ENCODE measurements around the gene EXD2.

The EXD2 gene

GRCh38 chr14:69244946-69245345 lies 53.6 kb downstream of the EXD2 start:
- H3K9me3 ChIP-seq (ENCODE audit: control extremely low read depth in 1 of 5, control insufficient read depth in 4 of 5, insufficient read depth in 2 of 5, low read depth in 1 of 5, low read length in 4 of 5) = no peaks in the 10 kb centered on the region
- peaks cover 5 to 22% (median 13%) of the 10 kb centered on the region in 4 experiments for H3K36me3 ChIP-seq (ENCODE audit: control insufficient read depth in 4 of 4, insufficient read depth in 4 of 4, low read length in 3 of 4)
- H3K27ac ChIP-seq (ENCODE audit: insufficient read depth in 1 of 2, low read depth in 1 of 2, low read length in 2 of 2, poor library complexity in 1 of 2, severe bottlenecking in 2 of 2) = no peak overlapping the region
- CTCF ChIA-PET = interaction anchor here (1.2 to 1.3 kb wide), 2 partner anchors 9 to 215 kb away, joined by 4 to 6 read pairs; no protein-coding TSS in a partner anchor
- POLR2A ChIA-PET = no interaction called here
- H3K4me3 ChIP-seq (ENCODE audit: control insufficient read depth in 1 of 7, extremely low read depth in 1 of 7, insufficient read depth in 4 of 7, low read depth in 2 of 7, low read length in 6 of 7) = no peak overlapping the region
- no peaks in the 10 kb centered on the region for H3K27me3 ChIP-seq (replicated peaks in 2 of 5; ENCODE audit: control insufficient read depth in 4 of 5, insufficient read depth in 5 of 5, low read length in 4 of 5)
- WGBS (ENCODE audit: insufficient coverage) = 97% methylated on average over 3 of the region's 3 CpGs
- H3K4me1 ChIP-seq (ENCODE audit: control extremely low read depth in 1 of 4, control insufficient read depth in 4 of 4, insufficient read depth in 4 of 4, low read length in 3 of 4) = no peaks in the 10 kb centered on the region
- DNase-seq = no peak

GRCh38 chr14:69246331-69246730 lies 55.0 kb downstream of the EXD2 start:
- 100% methylated on average over 3 of the region's 3 CpGs for WGBS (ENCODE audit: insufficient coverage)
- POLR2A ChIA-PET = no interaction called here
- Histone ChIP-seq H3K9me3 (ENCODE audit: control extremely low read depth in 1 of 5, control insufficient read depth in 4 of 5, insufficient read depth in 2 of 5, low read depth in 1 of 5, low read length in 4 of 5) (no peaks in the 10 kb centered on the region), H3K4me1 (ENCODE audit: control extremely low read depth in 1 of 4, control insufficient read depth in 4 of 4, insufficient read depth in 4 of 4, low read length in 3 of 4) (no peaks in the 10 kb centered on the region), H3K36me3 (ENCODE audit: control insufficient read depth in 4 of 4, insufficient read depth in 4 of 4, low read length in 3 of 4) (peaks cover 4 to 10% (median 5%) of the 10 kb centered on the region in 4 experiments), H3K4me3 (ENCODE audit: control insufficient read depth in 1 of 7, extremely low read depth in 1 of 7, insufficient read depth in 4 of 7, low read depth in 2 of 7, low read length in 6 of 7) (no peak overlapping the region), H3K27ac (ENCODE audit: insufficient read depth in 1 of 2, low read depth in 1 of 2, low read length in 2 of 2, poor library complexity in 1 of 2, severe bottlenecking in 2 of 2) (no peak overlapping the region), H3K27me3 (replicated peaks in 2 of 5; ENCODE audit: control insufficient read depth in 4 of 5, insufficient read depth in 5 of 5, low read length in 4 of 5) (no peaks in the 10 kb centered on the region)
- CTCF ChIA-PET = interaction anchor here (1.1 to 1.5 kb wide), 2 partner anchors 14 to 214 kb away, joined by 3 to 4 read pairs; no protein-coding TSS in a partner anchor
- DNase-seq = no peak

- no peak overlapping the region for H3K4me3 ChIP-seq (ENCODE audit: control insufficient read depth in 1 of 7, extremely low read depth in 1 of 7, insufficient read depth in 4 of 7, low read depth in 2 of 7, low read length in 6 of 7)
- POLR2A ChIA-PET = no interaction called here
- peaks cover 0 to 1% (median 0%) of the 10 kb centered on the region in 5 experiments for H3K27me3 ChIP-seq (replicated peaks in 2 of 5; ENCODE audit: control insufficient read depth in 4 of 5, insufficient read depth in 5 of 5, low read length in 4 of 5)
- CTCF ChIA-PET = interaction anchor here (0.5 to 1.2 kb wide), 4 partner anchors 21 to 211 kb away, joined by 3 read pairs; no protein-coding TSS in a partner anchor
- no peak overlapping the region for H3K27ac ChIP-seq (ENCODE audit: insufficient read depth in 1 of 2, low read depth in 1 of 2, low read length in 2 of 2, poor library complexity in 1 of 2, severe bottlenecking in 2 of 2)
- no peaks in the 10 kb centered on the region for H3K9me3 ChIP-seq (ENCODE audit: control extremely low read depth in 1 of 5, control insufficient read depth in 4 of 5, insufficient read depth in 2 of 5, low read depth in 1 of 5, low read length in 4 of 5)
- no peak for DNase-seq
- no peaks in the 10 kb centered on the region for H3K4me1 ChIP-seq (ENCODE audit: control extremely low read depth in 1 of 4, control insufficient read depth in 4 of 4, insufficient read depth in 4 of 4, low read length in 3 of 4)
- no peaks in the 10 kb centered on the region for H3K36me3 ChIP-seq (ENCODE audit: control insufficient read depth in 4 of 4, insufficient read depth in 4 of 4, low read length in 3 of 4)
- 100% methylated on average over 1 of the region's 3 CpGs for WGBS (ENCODE audit: insufficient coverage)
Measured at GRCh38 chr14:69247676-69248440, 56.6 kb downstream of the EXD2 start.

GRCh38 chr14:69249603-69250002 lies 58.3 kb downstream of the EXD2 start:
- Histone ChIP-seq H3K9me3 (ENCODE audit: control extremely low read depth in 1 of 5, control insufficient read depth in 4 of 5, insufficient read depth in 2 of 5, low read depth in 1 of 5, low read length in 4 of 5) (no peaks in the 10 kb centered on the region), H3K4me3 (ENCODE audit: control insufficient read depth in 1 of 7, extremely low read depth in 1 of 7, insufficient read depth in 4 of 7, low read depth in 2 of 7, low read length in 6 of 7) (no peak overlapping the region), H3K4me1 (ENCODE audit: control extremely low read depth in 1 of 4, control insufficient read depth in 4 of 4, insufficient read depth in 4 of 4, low read length in 3 of 4) (no peaks in the 10 kb centered on the region), H3K36me3 (ENCODE audit: control insufficient read depth in 4 of 4, insufficient read depth in 4 of 4, low read length in 3 of 4) (no peaks in the 10 kb centered on the region), H3K27ac (ENCODE audit: insufficient read depth in 1 of 2, low read depth in 1 of 2, low read length in 2 of 2, poor library complexity in 1 of 2, severe bottlenecking in 2 of 2) (no peak overlapping the region), H3K27me3 (replicated peaks in 2 of 5; ENCODE audit: control insufficient read depth in 4 of 5, insufficient read depth in 5 of 5, low read length in 4 of 5) (peaks cover 0 to 5% (median 2%) of the 10 kb centered on the region in 5 experiments)
- WGBS (ENCODE audit: insufficient coverage) = 100% methylated on average over 2 of the region's 5 CpGs
- POLR2A ChIA-PET = no interaction called here
- no peak for DNase-seq
- CTCF ChIA-PET = no interaction called here

GRCh38 chr14:69252851-69253250 lies 61.6 kb downstream of the EXD2 start:
- H3K9me3 ChIP-seq (ENCODE audit: control extremely low read depth in 1 of 5, control insufficient read depth in 4 of 5, insufficient read depth in 2 of 5, low read depth in 1 of 5, low read length in 4 of 5) = no peaks in the 10 kb centered on the region
- DNase-seq = no peak
- 78% methylated on average over 3 of the region's 3 CpGs for WGBS (ENCODE audit: insufficient coverage)
- ChIA-PET CTCF (interaction anchor here (1.8 kb wide), 1 partner anchor 8 kb away, joined by 6 read pairs; no protein-coding TSS in a partner anchor), POLR2A (no interaction called here)
- H3K36me3 ChIP-seq (ENCODE audit: control insufficient read depth in 4 of 4, insufficient read depth in 4 of 4, low read length in 3 of 4) = no peaks in the 10 kb centered on the region
- no peak overlapping the region for H3K27ac ChIP-seq (ENCODE audit: insufficient read depth in 1 of 2, low read depth in 1 of 2, low read length in 2 of 2, poor library complexity in 1 of 2, severe bottlenecking in 2 of 2)
- H3K4me1 ChIP-seq (ENCODE audit: control extremely low read depth in 1 of 4, control insufficient read depth in 4 of 4, insufficient read depth in 4 of 4, low read length in 3 of 4) = no peaks in the 10 kb centered on the region
- H3K27me3 ChIP-seq (replicated peaks in 2 of 5; ENCODE audit: control insufficient read depth in 4 of 5, insufficient read depth in 5 of 5, low read length in 4 of 5) = peaks cover 1 to 33% (median 14%) of the 10 kb centered on the region in 5 experiments
- no peak overlapping the region for H3K4me3 ChIP-seq (ENCODE audit: control insufficient read depth in 1 of 7, extremely low read depth in 1 of 7, insufficient read depth in 4 of 7, low read depth in 2 of 7, low read length in 6 of 7)

- DNase-seq = no peak
- H3K4me1 ChIP-seq (ENCODE audit: control extremely low read depth in 1 of 4, control insufficient read depth in 4 of 4, insufficient read depth in 4 of 4, low read length in 3 of 4) = peaks cover 0 to 23% (median 19%) of the 10 kb centered on the region in 4 experiments
- POLR2A ChIA-PET = no interaction called here
- peak overlapping the region; percentile 30 to 76 (median 55) for H3K4me3 ChIP-seq (ENCODE audit: control insufficient read depth in 1 of 7, extremely low read depth in 1 of 7, insufficient read depth in 4 of 7, low read depth in 2 of 7, low read length in 6 of 7)
- WGBS (ENCODE audit: insufficient coverage) = 25% methylated on average over 14 of the region's 14 CpGs
- CTCF ChIA-PET = no interaction called here
- peaks cover 3 to 91% (median 51%) of the 10 kb centered on the region in 5 experiments for H3K27me3 ChIP-seq (replicated peaks in 2 of 5; ENCODE audit: control insufficient read depth in 4 of 5, insufficient read depth in 5 of 5, low read length in 4 of 5)
- no peaks in the 10 kb centered on the region for H3K36me3 ChIP-seq (ENCODE audit: control insufficient read depth in 4 of 4, insufficient read depth in 4 of 4, low read length in 3 of 4)
- H3K9me3 ChIP-seq (ENCODE audit: control extremely low read depth in 1 of 5, control insufficient read depth in 4 of 5, insufficient read depth in 2 of 5, low read depth in 1 of 5, low read length in 4 of 5) = no peaks in the 10 kb centered on the region
- H3K27ac ChIP-seq (ENCODE audit: insufficient read depth in 1 of 2, low read depth in 1 of 2, low read length in 2 of 2, poor library complexity in 1 of 2, severe bottlenecking in 2 of 2) = no peak overlapping the region
Measured at GRCh38 chr14:69259168-69259526, 67.8 kb downstream of the EXD2 start.

GRCh38 chr14:69259527-69260189 lies 68.4 kb downstream of the EXD2 start, which contains the start of gene GALNT16:
GALNT16 (plus strand) TSS chr14:69260158; CDS start chr14:69260291, 133 bp downstream.
- POLR2A ChIA-PET = no interaction called here
- Histone ChIP-seq H3K27me3 (replicated peaks in 2 of 5; ENCODE audit: control insufficient read depth in 4 of 5, insufficient read depth in 5 of 5, low read length in 4 of 5) (peaks cover 3 to 93% (median 47%) of the 10 kb centered on the region in 5 experiments), H3K4me3 (ENCODE audit: control insufficient read depth in 1 of 7, extremely low read depth in 1 of 7, insufficient read depth in 4 of 7, low read depth in 2 of 7, low read length in 6 of 7) (peak within 1 kb of the TSS; percentile 33 to 76 (median 63)), H3K4me1 (ENCODE audit: control extremely low read depth in 1 of 4, control insufficient read depth in 4 of 4, insufficient read depth in 4 of 4, low read length in 3 of 4) (peaks cover 0 to 23% (median 19%) of the 10 kb centered on the region in 4 experiments), H3K36me3 (ENCODE audit: control insufficient read depth in 4 of 4, insufficient read depth in 4 of 4, low read length in 3 of 4) (no peaks in the 10 kb centered on the region), H3K9me3 (ENCODE audit: control extremely low read depth in 1 of 5, control insufficient read depth in 4 of 5, insufficient read depth in 2 of 5, low read depth in 1 of 5, low read length in 4 of 5) (no peaks in the 10 kb centered on the region), H3K27ac (ENCODE audit: insufficient read depth in 1 of 2, low read depth in 1 of 2, low read length in 2 of 2, poor library complexity in 1 of 2, severe bottlenecking in 2 of 2) (no peak within 1 kb of the TSS)
- CTCF ChIA-PET = no interaction called here
- DNase-seq = peak in 2 of 3 donors; percentile 36 to 46
- under 1% methylated on average over 60 of the region's 74 CpGs for WGBS (ENCODE audit: insufficient coverage)

Data from common myeloid progenitor, CD34-positive (primary cell).